Sigmoid colon (tissue), 7 donors: ENCODE measurements around the gene TCEANC. TPM values are rescaled to one million over a fixed set of nuclear protein-coding genes. Genes with fewer than 3 reads are reported as not detected.

Experiments
- DNase-seq: peaks from one replicate; pipeline ENCODE4 v3.0.0-alpha.2; 2019
- H3K27ac ChIP-seq, 4 donors: fragments of 200-600 bp; sonication (generic); one replicate each; pipeline ENCODE4 v1.5.1; 2016 to 2019; ENCODE audit warnings: mild to moderate bottlenecking in 1 of 4
- H3K27me3 ChIP-seq, 3 donors: fragments of 200-600 bp; sonication (generic); one replicate each; pipeline ENCODE4 v1.5.1; 2019; ENCODE audit warnings: mild to moderate bottlenecking in 1 of 3
- H3K36me3 ChIP-seq, 4 donors: fragments of 200-600 bp; sonication (generic); one replicate each; pipeline ENCODE4 v1.5.1; 2016 to 2019
- H3K4me1 ChIP-seq, 4 donors: fragments of 200-600 bp; sonication (generic); one replicate each; pipeline ENCODE4 v1.5.1; 2017 to 2019
- H3K4me3 ChIP-seq, 4 donors: fragments of 200-600 bp; sonication (generic); one replicate each; pipeline ENCODE4 v1.5.1; 2017 to 2019; ENCODE audit warnings: mild to moderate bottlenecking in 2 of 4, moderate library complexity in 1 of 4
- H3K9me3 ChIP-seq, 4 donors: fragments of 200-600 bp in 3 of 4; sonication (generic) in 3 of 4; one replicate each; pipeline versions ENCODE4 v1.5.1 to v1.6.1; 2013 to 2019
- EP300 ChIP-seq, 4 donors: sonication (generic); formaldehyde crosslinking; IDR thresholded peaks; one replicate each; pipeline ENCODE4 v1.6.1; 2017; ENCODE audit warnings: antibody characterized with exemption in 4 of 4
- POLR2A ChIP-seq, 2 donors: fragments of 450-650 bp; IDR thresholded peaks; one replicate each; pipeline ENCODE4 v1.6.1; 2016; ENCODE audit warnings: antibody characterized with exemption in 2 of 2, mild to moderate bottlenecking in 2 of 2, moderate library complexity in 2 of 2
- POLR2AphosphoS5 ChIP-seq, 4 donors: sonication (generic); formaldehyde crosslinking; IDR thresholded peaks; one replicate each; pipeline ENCODE4 v1.6.1; 2017; ENCODE audit warnings: antibody characterized with exemption in 4 of 4
- WGBS, 2 donors: extraction: QIAGEN DNeasy Blood & Tissue Kit; methylation state at CpG; one replicate each; pipeline ENCODE4 v1.1.7; 2013; 5-methylcytosine and 5-hydroxymethylcytosine counted together
- intact Hi-C: fragments of 100-400 bp; cut with DNase I; formaldehyde crosslinking; loops from one replicate; pipeline ENCODE4 v1.15.1; 2023
- polyA plus RNA-seq, 3 donors: library from polyadenylated mRNA; stranded (reverse); fragments of 200-250 nt; gene quantifications; one replicate each; pipeline ENCODE4 v1.2.3, GENCODE V29; 2013
- total RNA-seq, 4 donors: library from RNA; depleted of rRNA; stranded (reverse); fragments of >200 nt; gene quantifications; one replicate each; pipeline ENCODE4 v1.1.0, GENCODE V29; 2016
- TF ChIP-seq, protein P1 (sequence below), 4 experiments: fragments of 450-650 bp in 3 of 4; fragments of 200-600 bp in 1 of 4; IDR thresholded peaks; one replicate each; pipeline ENCODE4 v1.5.1; 2016 to 2019; ENCODE audit warnings: antibody characterized with exemption in 4 of 4, mild to moderate bottlenecking in 3 of 4, moderate library complexity in 2 of 4
- donor health status: healthy with polysubstance abuse.
- donor health status: Bipolar disorder and iron deficiency.
- donor health status: healthy.

The TCEANC gene
- total and polyA plus RNA-seq, 7 donors, result 1.2 to 8.7 (median 2.6) TPM

- Histone ChIP-seq H3K36me3 (no peaks in the 10 kb centered on the region), H3K4me1 (peaks cover 0 to 41% (median 25%) of the 10 kb centered on the region in 4 donors), H3K9me3 (no peaks in the 10 kb centered on the region), H3K27ac (peak overlapping the region; percentile 91 to 94 (median 93)), H3K27me3 (peaks cover 0 to 4% (median 0%) of the 10 kb centered on the region in 3 donors), H3K4me3 (peak overlapping the region; percentile 66 to 74 (median 69))
- WGBS, 2 donors, result 0% methylated on average over 16 of the region's 16 CpGs
- intact Hi-C loops, result loop anchor here (2.0 to 5.0 kb wide), 2 partner anchors 32 to 45 kb away; partner anchors contain the start of genes OFD1 and TRAPPC2
- no peak for DNase-seq
- TF ChIP-seq POLR2AphosphoS5 (IDR thresholded peaks at IDR 0.05) (peak in 1 of 4 donors; percentile 14), POLR2A (IDR thresholded peaks at IDR 0.05) (no peak), EP300 (IDR thresholded peaks at IDR 0.05) (no peak)
- TF ChIP-seq, protein P1, sequence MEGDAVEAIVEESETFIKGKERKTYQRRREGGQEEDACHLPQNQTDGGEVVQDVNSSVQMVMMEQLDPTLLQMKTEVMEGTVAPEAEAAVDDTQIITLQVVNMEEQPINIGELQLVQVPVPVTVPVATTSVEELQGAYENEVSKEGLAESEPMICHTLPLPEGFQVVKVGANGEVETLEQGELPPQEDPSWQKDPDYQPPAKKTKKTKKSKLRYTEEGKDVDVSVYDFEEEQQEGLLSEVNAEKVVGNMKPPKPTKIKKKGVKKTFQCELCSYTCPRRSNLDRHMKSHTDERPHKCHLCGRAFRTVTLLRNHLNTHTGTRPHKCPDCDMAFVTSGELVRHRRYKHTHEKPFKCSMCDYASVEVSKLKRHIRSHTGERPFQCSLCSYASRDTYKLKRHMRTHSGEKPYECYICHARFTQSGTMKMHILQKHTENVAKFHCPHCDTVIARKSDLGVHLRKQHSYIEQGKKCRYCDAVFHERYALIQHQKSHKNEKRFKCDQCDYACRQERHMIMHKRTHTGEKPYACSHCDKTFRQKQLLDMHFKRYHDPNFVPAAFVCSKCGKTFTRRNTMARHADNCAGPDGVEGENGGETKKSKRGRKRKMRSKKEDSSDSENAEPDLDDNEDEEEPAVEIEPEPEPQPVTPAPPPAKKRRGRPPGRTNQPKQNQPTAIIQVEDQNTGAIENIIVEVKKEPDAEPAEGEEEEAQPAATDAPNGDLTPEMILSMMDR (IDR thresholded peaks at IDR 0.05), result no peak
Measured at GRCh38 chrX:13689741-13690211, 36.8 kb downstream of the TCEANC start.

DNA sequence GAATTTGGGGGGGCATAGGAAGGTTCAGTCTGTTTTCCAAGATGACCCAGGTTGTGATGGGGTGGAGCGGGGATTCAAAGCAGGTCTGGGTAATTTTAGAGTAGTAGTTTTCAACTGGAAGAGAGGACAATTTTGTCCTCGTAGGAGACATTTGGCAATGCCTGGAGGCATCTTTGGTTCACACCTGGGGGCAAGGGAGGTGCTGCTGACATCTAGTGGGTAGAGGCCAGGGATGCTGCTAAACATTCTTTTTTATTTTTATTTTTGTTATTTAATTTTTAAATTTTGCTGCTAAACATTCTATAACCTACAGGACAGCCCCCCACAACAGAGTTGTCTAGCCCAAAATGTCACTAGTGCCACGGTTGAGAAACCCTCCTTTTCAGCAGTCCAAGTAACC, 37.9 kb downstream of the TCEANC start:
- Histone ChIP-seq H3K4me3 (peak overlapping the region in 3 of 4 donors; percentile 66 to 74 (median 71)), H3K27ac (peak overlapping the region in 2 of 4 donors; percentile 91 to 94), H3K36me3 (no peaks in the 10 kb centered on the region), H3K9me3 (no peaks in the 10 kb centered on the region), H3K27me3 (peaks cover 0 to 4% (median 0%) of the 10 kb centered on the region in 3 donors), H3K4me1 (peaks cover 0 to 44% (median 29%) of the 10 kb centered on the region in 4 donors)
- intact Hi-C loops, result loop anchor here (5.0 kb wide), 1 partner anchor 34 kb away; no protein-coding TSS in a partner anchor
- TF ChIP-seq, protein P1 (IDR thresholded peaks at IDR 0.05), result no peak
- TF ChIP-seq POLR2AphosphoS5 (IDR thresholded peaks at IDR 0.05), result no peak
- TF ChIP-seq POLR2A (IDR thresholded peaks at IDR 0.05), result no peak
- no peak for TF ChIP-seq EP300 (IDR thresholded peaks at IDR 0.05)
- DNase-seq, result no peak
- 59 to 63% methylated on average over 3 of the region's 3 CpGs for whole genome bisulfite sequencing, 2 donors

DNA sequence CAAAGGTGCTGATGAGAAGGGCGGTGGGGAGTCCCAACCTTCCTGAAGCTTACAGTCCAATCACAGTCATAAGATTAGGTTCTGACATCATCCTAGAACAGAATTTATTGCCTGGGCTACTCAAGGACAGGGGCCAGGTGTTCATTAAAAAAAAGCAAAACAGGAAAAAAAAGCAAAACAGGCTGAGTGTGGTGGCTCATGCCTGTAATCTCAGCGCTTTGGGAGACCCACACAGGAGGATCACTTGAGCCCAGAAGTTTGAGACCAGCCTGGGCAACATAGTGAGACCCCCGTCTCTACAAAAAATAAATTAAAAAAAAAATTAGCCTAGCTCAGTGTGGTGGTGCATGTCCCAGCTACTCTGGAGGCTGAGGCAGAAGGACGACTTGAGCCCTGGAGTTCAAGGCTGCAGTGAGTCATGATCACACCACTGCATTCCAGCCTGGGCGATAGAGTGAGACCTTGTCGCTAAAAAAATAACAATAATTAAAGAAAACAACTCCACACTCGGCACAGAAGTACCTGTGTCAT, 39.0 kb downstream of the TCEANC start:
- no peaks in the 10 kb centered on the region for H3K36me3 ChIP-seq
- DNase-seq, result no peak
- intact Hi-C loops, result loop anchor here (5.0 kb wide), 1 partner anchor 35 kb away; no protein-coding TSS in a partner anchor
- H3K4me1 ChIP-seq, result peaks cover 0 to 44% (median 29%) of the 10 kb centered on the region in 4 donors
- H3K27me3 ChIP-seq, result peaks cover 0 to 4% (median 0%) of the 10 kb centered on the region in 3 donors
- TF ChIP-seq, protein P1 (IDR thresholded peaks at IDR 0.05), result no peak
- TF ChIP-seq POLR2A (IDR thresholded peaks at IDR 0.05) (no peak), EP300 (IDR thresholded peaks at IDR 0.05) (no peak), POLR2AphosphoS5 (IDR thresholded peaks at IDR 0.05) (no peak)
- no peak overlapping the region for H3K4me3 ChIP-seq
- WGBS, 2 donors, result 53 to 72% methylated on average over 7 of the region's 7 CpGs
- peak overlapping the region in 1 of 4 donors; percentile 1 for H3K27ac ChIP-seq
- H3K9me3 ChIP-seq, result no peaks in the 10 kb centered on the region

- peaks cover 0 to 4% (median 0%) of the 10 kb centered on the region in 3 donors for H3K27me3 ChIP-seq
- H3K4me1 ChIP-seq, result peaks cover 0 to 49% (median 29%) of the 10 kb centered on the region in 4 donors
- TF ChIP-seq POLR2A (IDR thresholded peaks at IDR 0.05), result no peak
- no peak for TF ChIP-seq POLR2AphosphoS5 (IDR thresholded peaks at IDR 0.05)
- TF ChIP-seq, protein P1 (IDR thresholded peaks at IDR 0.05), result no peak
- no peak for TF ChIP-seq EP300 (IDR thresholded peaks at IDR 0.05)
- H3K27ac ChIP-seq, result peak overlapping the region in 2 of 4 donors; percentile 31 to 38
- H3K4me3 ChIP-seq, result no peak overlapping the region
- WGBS, 2 donors, result 77 to 78% methylated on average over 5 of the region's 5 CpGs
- H3K9me3 ChIP-seq, result no peaks in the 10 kb centered on the region
- no peak for DNase-seq
- H3K36me3 ChIP-seq, result no peaks in the 10 kb centered on the region
- intact Hi-C loops, result loop anchor here (5.0 kb wide), 1 partner anchor 36 kb away; no protein-coding TSS in a partner anchor
Measured at GRCh38 chrX:13692771-13693231, 39.9 kb downstream of the TCEANC start.
